ENCODE measurements around the gene TVP23A. TPM values are rescaled to one million over a fixed set of nuclear protein-coding genes. Genes with fewer than 3 reads are reported as not detected.

The TVP23A gene
- total and polyA plus RNA-seq, 10 of the 15 experiments (the other 5 are each of a cell fraction or from before 2014, with no cell fraction given), result 1.1 to 6.4 (median 2.2) TPM

DNA sequence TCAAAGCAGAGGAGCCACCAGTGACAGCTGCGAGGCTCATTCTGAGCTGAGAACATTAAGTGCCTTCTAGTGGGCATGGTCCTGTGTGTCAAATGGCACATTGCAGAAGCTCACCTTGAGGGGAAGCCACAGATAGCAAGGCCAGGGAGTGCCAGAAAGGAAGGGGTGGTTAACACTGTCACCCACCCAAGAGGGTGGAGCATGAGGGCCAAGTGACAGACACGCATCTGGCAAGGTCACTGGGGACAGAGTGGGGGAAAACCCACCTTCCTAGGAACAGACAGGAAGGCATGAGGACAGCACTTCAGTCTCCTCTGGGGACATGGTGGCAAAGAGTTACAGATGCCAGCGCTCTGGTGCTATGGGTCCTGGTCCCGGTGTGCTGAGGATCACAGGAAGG, 52.8 kb downstream of the TVP23A start (continued):
- TF ChIP-seq, protein P1, sequence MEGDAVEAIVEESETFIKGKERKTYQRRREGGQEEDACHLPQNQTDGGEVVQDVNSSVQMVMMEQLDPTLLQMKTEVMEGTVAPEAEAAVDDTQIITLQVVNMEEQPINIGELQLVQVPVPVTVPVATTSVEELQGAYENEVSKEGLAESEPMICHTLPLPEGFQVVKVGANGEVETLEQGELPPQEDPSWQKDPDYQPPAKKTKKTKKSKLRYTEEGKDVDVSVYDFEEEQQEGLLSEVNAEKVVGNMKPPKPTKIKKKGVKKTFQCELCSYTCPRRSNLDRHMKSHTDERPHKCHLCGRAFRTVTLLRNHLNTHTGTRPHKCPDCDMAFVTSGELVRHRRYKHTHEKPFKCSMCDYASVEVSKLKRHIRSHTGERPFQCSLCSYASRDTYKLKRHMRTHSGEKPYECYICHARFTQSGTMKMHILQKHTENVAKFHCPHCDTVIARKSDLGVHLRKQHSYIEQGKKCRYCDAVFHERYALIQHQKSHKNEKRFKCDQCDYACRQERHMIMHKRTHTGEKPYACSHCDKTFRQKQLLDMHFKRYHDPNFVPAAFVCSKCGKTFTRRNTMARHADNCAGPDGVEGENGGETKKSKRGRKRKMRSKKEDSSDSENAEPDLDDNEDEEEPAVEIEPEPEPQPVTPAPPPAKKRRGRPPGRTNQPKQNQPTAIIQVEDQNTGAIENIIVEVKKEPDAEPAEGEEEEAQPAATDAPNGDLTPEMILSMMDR (IDR thresholded peaks at IDR 0.05 in 2 of 3, conservative IDR thresholded peaks at IDR 0.05 in 1 of 3; ENCODE audit: control insufficient read depth in 2 of 3, extremely low read depth in 1 of 3, insufficient read depth in 1 of 3, low read depth in 3 of 3, low read length in 3 of 3), result no peak
- TF ChIP-seq, protein P2, sequence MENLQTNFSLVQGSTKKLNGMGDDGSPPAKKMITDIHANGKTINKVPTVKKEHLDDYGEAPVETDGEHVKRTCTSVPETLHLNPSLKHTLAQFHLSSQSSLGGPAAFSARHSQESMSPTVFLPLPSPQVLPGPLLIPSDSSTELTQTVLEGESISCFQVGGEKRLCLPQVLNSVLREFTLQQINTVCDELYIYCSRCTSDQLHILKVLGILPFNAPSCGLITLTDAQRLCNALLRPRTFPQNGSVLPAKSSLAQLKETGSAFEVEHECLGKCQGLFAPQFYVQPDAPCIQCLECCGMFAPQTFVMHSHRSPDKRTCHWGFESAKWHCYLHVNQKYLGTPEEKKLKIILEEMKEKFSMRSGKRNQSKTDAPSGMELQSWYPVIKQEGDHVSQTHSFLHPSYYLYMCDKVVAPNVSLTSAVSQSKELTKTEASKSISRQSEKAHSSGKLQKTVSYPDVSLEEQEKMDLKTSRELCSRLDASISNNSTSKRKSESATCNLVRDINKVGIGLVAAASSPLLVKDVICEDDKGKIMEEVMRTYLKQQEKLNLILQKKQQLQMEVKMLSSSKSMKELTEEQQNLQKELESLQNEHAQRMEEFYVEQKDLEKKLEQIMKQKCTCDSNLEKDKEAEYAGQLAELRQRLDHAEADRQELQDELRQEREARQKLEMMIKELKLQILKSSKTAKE (IDR thresholded peaks at IDR 0.05; ENCODE audit: low read depth, poor library complexity, severe bottlenecking), result peak; percentile 72
- TF ChIP-seq IKZF1 (conservative IDR thresholded peaks at IDR 0.05) (peak; percentile 65), RUNX3 (IDR thresholded peaks at IDR 0.05; ENCODE audit: low read length) (0 out of 2 replicates have a peak, but pooled peaks have one; percentile 11), ESRRA (IDR thresholded peaks at IDR 0.05; ENCODE audit: low read length) (peak; percentile 95), MTA2 (IDR thresholded peaks at IDR 0.05; ENCODE audit: low read depth) (peak; percentile 51; the same call in 1 of the 2 replicates), BHLHE40 (IDR thresholded peaks at IDR 0.05; ENCODE audit: borderline replicate concordance in 1 of 2, low read depth in 2 of 2, low read length in 1 of 2) (peak; percentile 18 to 34; a peak in 1 of 4 replicates), DPF2 (IDR thresholded peaks at IDR 0.05) (peak; percentile 47; the same call in 1 of the 2 replicates), MEF2B (IDR thresholded peaks at IDR 0.05; ENCODE audit: partially characterized antibody, poor library complexity, severe bottlenecking) (peak; percentile 49), TCF7 (IDR thresholded peaks at IDR 0.05; ENCODE audit: borderline replicate concordance) (no peak)
- TF ChIP-seq, protein P3, sequence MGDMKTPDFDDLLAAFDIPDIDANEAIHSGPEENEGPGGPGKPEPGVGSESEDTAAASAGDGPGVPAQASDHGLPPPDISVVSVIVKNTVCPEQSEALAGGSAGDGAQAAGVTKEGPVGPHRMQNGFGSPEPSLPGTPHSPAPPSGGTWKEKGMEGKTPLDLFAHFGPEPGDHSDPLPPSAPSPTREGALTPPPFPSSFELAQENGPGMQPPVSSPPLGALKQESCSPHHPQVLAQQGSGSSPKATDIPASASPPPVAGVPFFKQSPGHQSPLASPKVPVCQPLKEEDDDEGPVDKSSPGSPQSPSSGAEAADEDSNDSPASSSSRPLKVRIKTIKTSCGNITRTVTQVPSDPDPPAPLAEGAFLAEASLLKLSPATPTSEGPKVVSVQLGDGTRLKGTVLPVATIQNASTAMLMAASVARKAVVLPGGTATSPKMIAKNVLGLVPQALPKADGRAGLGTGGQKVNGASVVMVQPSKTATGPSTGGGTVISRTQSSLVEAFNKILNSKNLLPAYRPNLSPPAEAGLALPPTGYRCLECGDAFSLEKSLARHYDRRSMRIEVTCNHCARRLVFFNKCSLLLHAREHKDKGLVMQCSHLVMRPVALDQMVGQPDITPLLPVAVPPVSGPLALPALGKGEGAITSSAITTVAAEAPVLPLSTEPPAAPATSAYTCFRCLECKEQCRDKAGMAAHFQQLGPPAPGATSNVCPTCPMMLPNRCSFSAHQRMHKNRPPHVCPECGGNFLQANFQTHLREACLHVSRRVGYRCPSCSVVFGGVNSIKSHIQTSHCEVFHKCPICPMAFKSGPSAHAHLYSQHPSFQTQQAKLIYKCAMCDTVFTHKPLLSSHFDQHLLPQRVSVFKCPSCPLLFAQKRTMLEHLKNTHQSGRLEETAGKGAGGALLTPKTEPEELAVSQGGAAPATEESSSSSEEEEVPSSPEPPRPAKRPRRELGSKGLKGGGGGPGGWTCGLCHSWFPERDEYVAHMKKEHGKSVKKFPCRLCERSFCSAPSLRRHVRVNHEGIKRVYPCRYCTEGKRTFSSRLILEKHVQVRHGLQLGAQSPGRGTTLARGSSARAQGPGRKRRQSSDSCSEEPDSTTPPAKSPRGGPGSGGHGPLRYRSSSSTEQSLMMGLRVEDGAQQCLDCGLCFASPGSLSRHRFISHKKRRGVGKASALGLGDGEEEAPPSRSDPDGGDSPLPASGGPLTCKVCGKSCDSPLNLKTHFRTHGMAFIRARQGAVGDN (IDR thresholded peaks at IDR 0.05), result no peak
